Stimulated activated memory B cell treated with anti-CD40 and anti-IgM and Interleukin-4, amounts not matched to agents 10 μg/mL and 1 μg/mL and 100 μg/mL, for 72 hours (primary cell): ENCODE data around the gene BRF1.
"Not testable (repeated sequence)": the region's sequence is repeated elsewhere in the genome, so short reads cannot be mapped to it uniquely, and the experiment has no call there.

Experiments
- ATAC-seq: fragments of 150-1000 bp; cut with Tn5 transposase; 2 replicates; pipeline ENCODE4 v1.10.0; 2021
- H3K27ac Mint-ChIP-seq: one replicate; pipeline ENCODE4 v1.8.0; 2022; ENCODE audit warnings: mild to moderate bottlenecking, mixed read lengths
- H3K27me3 Mint-ChIP-seq: one replicate; pipeline ENCODE4 v1.8.0; 2022; ENCODE audit warnings: mixed read lengths
- H3K36me3 Mint-ChIP-seq: one replicate; pipeline ENCODE4 v1.8.0; 2022; ENCODE audit warnings: mixed read lengths
- H3K4me1 Mint-ChIP-seq: one replicate; pipeline ENCODE4 v1.8.0; 2022; ENCODE audit warnings: mixed read lengths
- H3K4me3 Mint-ChIP-seq: one replicate; pipeline ENCODE4 v1.8.0; 2022; ENCODE audit warnings: mild to moderate bottlenecking, moderate library complexity, mixed read lengths
- H3K9me3 Mint-ChIP-seq: one replicate; pipeline ENCODE4 v1.8.0; 2022; ENCODE audit warnings: mixed read lengths

Gene BRF1

DNA sequence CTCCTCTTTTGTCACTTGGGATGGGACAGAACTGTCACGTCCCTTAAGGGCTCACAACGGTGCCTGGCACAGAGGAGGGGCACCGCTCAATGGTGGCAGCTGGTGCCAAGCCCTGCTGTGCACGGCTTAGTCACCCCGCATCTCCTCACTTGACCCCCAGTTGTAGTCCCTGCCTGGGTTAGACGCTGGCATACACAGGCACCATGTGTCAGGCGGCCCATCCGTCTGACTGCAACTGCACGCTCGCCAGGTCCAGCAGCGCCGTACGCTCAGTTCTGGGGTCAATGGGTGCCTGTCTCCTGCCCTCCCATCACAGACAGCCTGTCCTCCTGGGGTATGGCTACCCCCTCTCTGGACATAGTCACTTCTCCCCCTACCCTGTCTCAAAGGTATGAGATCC is 12.2 kb upstream of the BRF1 start:
- peaks cover 36% of the 10 kb centered on the region for H3K4me1 Mint-ChIP-seq
- no peak for ATAC-seq
- no peak overlapping the region for H3K4me3 Mint-ChIP-seq
- no peaks in the 10 kb centered on the region for H3K36me3 Mint-ChIP-seq
- no peaks in the 10 kb centered on the region for H3K27me3 Mint-ChIP-seq
- H3K9me3 Mint-ChIP-seq: no peaks in the 10 kb centered on the region
- H3K27ac Mint-ChIP-seq: peak overlapping the region; percentile 19

DNA sequence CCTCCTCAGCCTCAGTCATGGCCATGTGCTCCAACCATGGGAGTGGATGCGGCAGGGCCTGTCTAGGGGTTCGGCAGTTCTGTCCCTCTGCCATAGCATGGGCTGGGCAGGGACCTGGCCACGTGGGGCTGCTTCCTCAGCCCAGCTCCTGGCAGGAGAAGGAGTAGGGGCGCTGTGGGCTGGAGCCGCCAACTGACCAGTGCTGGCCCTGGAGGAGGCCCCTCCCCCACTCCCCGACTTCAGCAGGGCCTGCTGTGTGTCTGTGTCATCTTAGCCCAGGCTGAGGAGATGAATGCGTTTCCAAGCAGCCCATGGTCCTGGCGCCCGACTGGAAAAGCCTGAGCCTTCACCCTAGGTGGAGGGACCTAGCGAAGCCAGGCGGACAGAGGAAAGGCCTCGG is 11.0 kb upstream of the BRF1 start:
- no peak for ATAC-seq
- Mint-ChIP-seq H3K27ac (no peak overlapping the region), H3K36me3 (no peaks in the 10 kb centered on the region), H3K27me3 (no peaks in the 10 kb centered on the region), H3K4me1 (peaks cover 25% of the 10 kb centered on the region), H3K9me3 (no peaks in the 10 kb centered on the region), H3K4me3 (no peak overlapping the region)

DNA sequence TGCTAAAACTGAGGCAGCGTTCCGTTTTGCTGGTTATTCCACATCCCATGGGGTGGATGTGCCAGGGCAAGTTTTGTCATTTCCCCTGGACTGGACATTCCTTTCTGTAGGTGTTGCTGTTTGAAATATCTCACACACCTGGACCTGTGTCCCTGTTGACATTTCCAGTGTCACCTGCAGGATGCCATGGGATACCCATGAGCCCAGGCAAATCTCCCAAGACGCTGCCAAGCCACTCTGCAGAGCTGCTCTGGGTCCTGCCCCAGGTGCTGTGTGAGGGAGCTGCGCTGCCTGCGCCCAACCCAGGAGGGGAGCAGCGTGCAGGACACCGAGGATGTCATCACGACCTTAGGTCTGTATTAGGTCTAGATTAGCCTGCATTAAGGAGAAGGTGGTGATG is 8.6 kb upstream of the BRF1 start:
- Mint-ChIP-seq H3K4me3 (no peak overlapping the region), H3K36me3 (no peaks in the 10 kb centered on the region), H3K4me1 (peaks cover 14% of the 10 kb centered on the region), H3K27ac (no peak overlapping the region), H3K9me3 (no peaks in the 10 kb centered on the region), H3K27me3 (no peaks in the 10 kb centered on the region)
- no peak for ATAC-seq

DNA sequence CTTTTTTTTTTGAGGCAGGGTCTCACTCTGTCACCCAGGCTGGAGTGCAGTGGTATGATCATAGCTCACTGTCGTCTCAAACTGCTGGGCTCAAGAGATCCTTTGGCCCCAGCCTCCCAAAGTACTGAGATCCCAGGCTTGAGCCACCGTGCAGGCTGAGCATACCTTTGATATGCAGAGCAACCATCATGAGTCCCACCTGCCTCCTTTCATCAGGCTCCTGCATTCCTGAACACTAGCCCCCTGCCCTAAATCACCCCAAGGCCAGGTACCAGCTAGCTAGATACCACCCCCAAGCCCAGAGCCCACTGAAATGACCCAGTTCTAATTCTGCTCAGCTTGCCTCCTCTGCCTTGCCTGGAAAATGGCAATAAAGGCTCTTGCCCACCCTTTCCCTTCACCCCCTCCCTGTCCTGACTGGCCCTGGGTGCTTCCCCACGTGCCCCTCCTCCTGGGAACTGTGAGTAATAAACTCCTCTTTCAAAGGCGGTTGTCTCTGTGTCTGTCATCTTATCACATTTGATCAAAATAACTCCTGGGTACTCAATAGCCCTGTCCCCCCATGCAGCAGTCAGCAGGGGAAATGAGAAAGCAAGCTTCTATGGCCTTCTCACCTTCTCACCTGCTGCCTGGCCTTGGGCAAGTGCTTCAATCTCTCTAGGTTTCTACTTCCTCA is 6.4 kb upstream of the BRF1 start:
- Mint-ChIP-seq H3K4me3 (no peak overlapping the region), H3K27ac (no peak overlapping the region), H3K4me1 (peaks cover 6% of the 10 kb centered on the region), H3K27me3 (no peaks in the 10 kb centered on the region), H3K36me3 (no peaks in the 10 kb centered on the region), H3K9me3 (no peaks in the 10 kb centered on the region)
- no peak for ATAC-seq

DNA sequence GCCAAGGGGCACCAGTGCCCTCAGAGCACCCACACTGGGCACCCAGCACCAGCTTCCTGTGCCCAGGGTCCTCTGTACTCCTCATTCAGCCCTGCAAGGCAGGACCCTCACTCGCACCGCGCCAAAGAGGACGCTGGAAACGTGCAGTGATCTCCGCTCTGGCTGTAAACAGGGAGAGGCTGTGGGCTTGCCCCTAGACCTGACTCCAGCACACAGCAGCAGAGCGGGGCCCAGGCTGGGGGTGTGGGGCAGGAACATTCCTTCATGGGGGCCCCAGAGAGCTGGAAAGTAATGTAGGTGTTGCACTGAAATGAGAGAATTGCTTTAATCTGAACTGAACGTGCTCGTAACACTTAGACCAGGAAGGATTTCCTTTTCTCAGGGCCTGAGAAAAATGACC is 5.0 kb upstream of the BRF1 start:
- Mint-ChIP-seq H3K27me3 (no peaks in the 10 kb centered on the region), H3K4me3 (no peak overlapping the region), H3K4me1 (peaks cover 6% of the 10 kb centered on the region), H3K27ac (no peak overlapping the region), H3K9me3 (no peaks in the 10 kb centered on the region), H3K36me3 (no peaks in the 10 kb centered on the region)
- ATAC-seq: no peak

DNA sequence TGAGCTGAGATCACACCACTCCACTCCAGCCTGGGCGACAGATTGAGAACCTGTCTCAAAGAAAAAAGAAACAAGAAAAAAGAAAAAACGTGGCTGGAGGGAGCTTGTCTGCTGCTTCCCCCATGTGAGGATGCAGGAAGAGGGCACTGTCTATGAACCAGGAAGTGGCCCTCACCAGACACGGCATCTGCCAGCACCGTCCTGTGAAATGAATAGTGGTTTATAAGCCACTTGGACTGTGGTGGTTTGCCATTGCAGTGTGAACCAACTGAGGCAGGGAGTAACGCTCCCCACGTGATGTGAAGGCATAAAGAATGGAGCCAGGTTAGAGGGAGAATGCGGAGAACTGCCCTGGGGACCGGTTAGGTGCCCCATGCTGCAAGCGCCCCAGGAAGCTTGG is 4.5 kb upstream of the BRF1 start:
- no peak for ATAC-seq
- Mint-ChIP-seq H3K9me3 (no peaks in the 10 kb centered on the region), H3K36me3 (no peaks in the 10 kb centered on the region), H3K27ac (no peak overlapping the region), H3K27me3 (no peaks in the 10 kb centered on the region), H3K4me1 (peaks cover 6% of the 10 kb centered on the region), H3K4me3 (no peak overlapping the region)

DNA sequence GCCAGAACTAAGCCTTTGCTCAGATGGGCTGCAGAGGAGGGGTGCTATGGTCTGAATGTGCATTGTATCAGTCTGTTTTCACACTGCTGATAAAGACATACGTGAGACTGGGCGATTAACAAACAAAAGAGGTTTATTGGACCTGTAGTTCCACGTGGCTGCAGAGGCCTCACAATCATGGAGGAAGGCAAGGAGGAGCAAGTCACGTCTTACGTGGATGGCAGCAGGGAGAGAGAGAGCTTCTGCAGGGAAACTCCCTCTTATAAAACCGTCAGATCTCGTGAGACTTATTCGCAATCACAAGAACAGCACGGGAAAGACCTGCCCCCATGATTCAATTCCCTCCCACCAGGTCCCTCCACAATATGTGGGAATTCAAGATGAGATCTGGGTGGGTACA is 3.8 kb upstream of the BRF1 start:
- ATAC-seq: no peak
- Mint-ChIP-seq H3K27me3 (no peaks in the 10 kb centered on the region), H3K4me3 (no peak overlapping the region), H3K9me3 (no peaks in the 10 kb centered on the region), H3K36me3 (no peaks in the 10 kb centered on the region), H3K27ac (no peak overlapping the region), H3K4me1 (peaks cover 13% of the 10 kb centered on the region)

DNA sequence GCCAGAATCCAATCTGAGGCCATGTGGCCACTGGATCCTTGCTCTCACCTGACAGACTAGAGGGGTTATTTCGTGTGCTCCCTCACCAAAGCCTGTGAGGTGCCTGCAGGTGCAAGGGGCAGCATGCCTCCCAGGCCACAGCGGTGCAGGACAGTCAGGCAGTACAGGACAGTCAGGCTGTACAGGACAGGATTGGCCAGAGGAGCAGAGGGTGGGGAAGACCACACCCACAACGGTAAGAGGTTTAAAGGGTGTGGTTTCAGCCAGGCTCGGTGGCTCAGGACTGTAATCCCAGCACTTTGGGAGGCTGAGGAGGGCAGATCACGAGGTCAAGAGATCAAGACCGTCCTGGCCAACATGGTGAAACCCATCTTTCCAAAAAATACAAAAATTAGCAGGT is 3.1 kb upstream of the BRF1 start:
- H3K36me3 Mint-ChIP-seq: no peaks in the 10 kb centered on the region
- H3K4me3 Mint-ChIP-seq: no peak overlapping the region
- H3K27me3 Mint-ChIP-seq: no peaks in the 10 kb centered on the region
- H3K9me3 Mint-ChIP-seq: no peaks in the 10 kb centered on the region
- peaks cover 19% of the 10 kb centered on the region for H3K4me1 Mint-ChIP-seq
- no peak for ATAC-seq
- H3K27ac Mint-ChIP-seq: no peak overlapping the region

DNA sequence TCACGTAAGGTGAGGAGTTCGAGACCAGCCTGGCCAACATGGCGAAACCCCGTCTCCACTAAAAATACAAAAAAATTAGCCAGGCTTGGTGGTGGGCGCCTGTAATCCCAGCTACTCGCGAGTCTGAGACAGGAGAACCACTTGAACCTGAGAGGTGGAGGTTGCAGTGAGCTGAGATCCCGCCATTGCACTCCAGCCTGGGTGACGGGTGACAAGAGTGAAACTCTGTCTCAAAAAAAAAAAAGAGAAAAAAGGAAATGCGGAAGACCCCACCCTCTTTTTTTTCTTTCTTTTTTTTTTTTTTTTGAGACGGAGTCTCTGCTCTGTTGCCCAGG is 1.1 kb upstream of the BRF1 start:
- not testable (repeated sequence) for ATAC-seq, H3K27me3 Mint-ChIP-seq, H3K36me3 Mint-ChIP-seq, H3K9me3 Mint-ChIP-seq
- Mint-ChIP-seq H3K4me1 (peaks cover 25% of the 10 kb centered on the region), H3K27ac (peak overlapping the region; percentile 68), H3K4me3 (peak overlapping the region; percentile 89)

DNA sequence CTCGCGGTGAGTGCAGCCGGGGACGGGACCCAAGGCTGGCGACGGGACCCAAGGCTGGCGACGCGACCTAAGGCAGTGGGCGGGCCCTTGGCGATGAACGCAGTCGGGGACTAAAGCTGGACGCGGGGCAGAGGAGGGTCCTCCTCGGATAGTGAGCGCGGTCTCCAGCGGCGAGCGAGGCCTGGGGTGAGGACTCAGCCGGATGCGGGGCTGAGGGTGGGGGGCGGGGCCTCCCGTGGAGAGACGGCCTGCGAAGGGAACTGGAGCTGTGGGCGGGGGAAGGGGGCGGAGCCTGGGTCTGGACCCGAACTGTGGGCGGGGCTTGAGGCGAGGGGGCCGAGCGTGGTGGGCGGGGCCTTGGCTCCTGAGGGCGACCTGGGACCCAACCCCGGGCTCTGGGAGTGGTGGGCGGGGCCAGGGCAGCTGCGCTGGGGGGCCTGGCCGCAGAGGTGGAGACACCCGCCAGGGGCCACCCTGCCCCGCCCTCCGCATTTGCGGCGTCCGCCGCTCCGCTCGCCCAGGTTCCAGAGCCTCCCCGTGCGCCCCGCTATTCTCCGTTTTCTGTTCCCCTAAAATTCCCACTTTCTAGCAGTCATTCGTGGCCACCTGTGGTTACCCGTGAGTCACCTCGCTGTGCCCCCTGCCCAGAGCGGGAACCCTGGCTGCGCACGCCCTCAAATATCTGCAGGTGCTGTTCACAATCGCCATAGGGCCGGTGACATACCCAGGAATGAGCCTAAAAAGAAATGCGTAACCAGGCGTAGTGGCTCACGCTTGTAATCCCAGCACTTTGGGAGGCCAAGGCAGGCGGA is 508 bp upstream of the BRF1 start:
- Mint-ChIP-seq H3K4me1 (peaks cover 25% of the 10 kb centered on the region), H3K27ac (peak overlapping the region; percentile 68), H3K4me3 (peak overlapping the region; percentile 89), H3K27me3 (no peaks in the 10 kb centered on the region), H3K36me3 (no peaks in the 10 kb centered on the region), H3K9me3 (no peaks in the 10 kb centered on the region)
- peak; percentile 89 for ATAC-seq

DNA sequence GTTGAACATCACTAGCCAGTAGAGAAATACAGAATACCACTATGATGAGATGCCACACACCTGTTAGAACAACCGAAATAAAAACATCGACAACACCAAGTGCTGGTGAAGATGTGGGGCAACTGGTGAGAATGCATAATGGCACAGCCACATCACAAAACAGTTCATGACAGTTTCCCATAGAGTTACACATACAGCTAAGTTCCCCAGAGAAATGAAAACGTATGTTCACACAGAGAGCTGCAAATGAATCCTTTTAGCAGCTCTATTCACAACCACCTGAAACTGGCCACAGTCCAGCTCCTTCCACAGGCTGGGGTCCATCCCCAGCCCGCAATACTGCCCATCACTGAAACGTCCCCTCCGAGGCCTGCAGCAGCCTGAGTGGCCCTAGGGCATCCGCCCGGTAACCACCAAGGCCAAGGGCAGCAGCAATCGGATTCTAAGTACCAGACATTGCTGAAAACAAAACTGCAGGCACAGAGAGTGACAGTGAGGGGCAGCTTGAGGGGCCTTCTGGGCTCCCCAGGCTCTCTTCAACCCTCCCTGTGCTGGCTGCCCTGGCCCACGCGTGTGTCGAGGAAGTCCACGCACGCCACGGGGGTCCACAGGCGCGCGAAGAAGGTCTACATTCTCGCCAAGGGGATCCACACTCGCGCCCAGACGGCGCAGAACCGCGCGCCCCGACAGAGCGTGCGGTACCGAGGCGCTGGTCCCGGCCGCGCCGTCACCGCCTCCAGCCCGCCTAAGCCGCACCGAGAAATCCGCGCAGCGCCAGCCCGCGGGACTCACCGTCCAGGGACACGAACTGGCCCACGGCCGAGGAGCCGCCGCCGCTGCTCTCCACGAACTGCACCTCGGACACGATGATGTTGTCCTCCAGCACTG is 903 bp downstream of the BRF1 start:
- peak; percentile 3 for ATAC-seq
- peak overlapping the region; percentile 89 for H3K4me3 Mint-ChIP-seq
- H3K4me1 Mint-ChIP-seq: peaks cover 21% of the 10 kb centered on the region
- H3K27me3 Mint-ChIP-seq: no peaks in the 10 kb centered on the region
- no peaks in the 10 kb centered on the region for H3K36me3 Mint-ChIP-seq
- H3K9me3 Mint-ChIP-seq: no peaks in the 10 kb centered on the region
- H3K27ac Mint-ChIP-seq: peak overlapping the region; percentile 68

DNA sequence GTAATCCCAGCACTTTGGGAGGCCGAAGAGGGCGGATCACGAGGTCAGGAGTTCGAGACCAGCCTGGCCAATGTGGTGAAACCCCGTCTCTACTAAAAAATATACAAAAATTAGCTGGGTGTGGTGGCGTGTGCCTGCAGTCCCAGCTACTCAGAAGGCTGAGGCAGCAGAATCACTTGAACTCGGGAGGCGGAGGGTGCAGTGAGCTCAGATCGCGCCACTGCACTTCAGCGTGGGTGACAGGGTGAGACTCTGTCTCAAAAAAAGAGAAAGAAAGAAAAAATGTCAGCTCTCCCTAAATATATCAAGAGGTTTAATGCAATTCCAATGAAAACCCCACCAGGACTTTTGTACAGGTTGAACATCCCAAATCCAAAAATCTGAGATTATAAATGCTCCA is 3.5 kb downstream of the BRF1 start:
- not testable (repeated sequence) for H3K27ac Mint-ChIP-seq, H3K36me3 Mint-ChIP-seq, H3K4me3 Mint-ChIP-seq, H3K9me3 Mint-ChIP-seq, H3K27me3 Mint-ChIP-seq, ATAC-seq
- peaks cover 41% of the 10 kb centered on the region for H3K4me1 Mint-ChIP-seq

DNA sequence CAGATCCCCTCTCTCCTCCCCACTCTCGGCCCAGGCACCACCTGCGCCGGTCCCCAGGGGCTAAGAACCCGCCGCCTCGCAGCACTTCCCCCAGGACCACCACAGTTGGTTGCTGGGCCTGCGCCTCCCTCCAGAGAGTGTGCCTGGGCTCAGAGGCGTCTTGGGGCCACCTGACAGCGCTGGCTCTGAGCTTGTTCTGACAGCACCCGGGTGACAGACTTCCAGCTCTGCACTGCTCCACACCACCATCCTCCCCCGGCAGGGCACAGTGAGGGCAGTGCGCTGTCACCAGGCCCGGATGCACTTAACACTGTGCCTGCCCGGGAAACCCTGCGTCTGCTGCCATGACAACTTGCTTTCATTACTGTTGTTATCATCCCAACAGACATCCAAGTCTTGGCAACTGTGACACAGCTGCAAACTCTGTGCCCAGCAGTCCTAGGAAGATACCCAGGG is 6.6 kb downstream of the BRF1 start:
- Mint-ChIP-seq H3K4me3 (peak overlapping the region; percentile 11), H3K27ac (peak overlapping the region; percentile 62), H3K27me3 (no peaks in the 10 kb centered on the region), H3K4me1 (peaks cover 46% of the 10 kb centered on the region), H3K9me3 (no peaks in the 10 kb centered on the region), H3K36me3 (no peaks in the 10 kb centered on the region)
- peak; percentile 81 for ATAC-seq

DNA sequence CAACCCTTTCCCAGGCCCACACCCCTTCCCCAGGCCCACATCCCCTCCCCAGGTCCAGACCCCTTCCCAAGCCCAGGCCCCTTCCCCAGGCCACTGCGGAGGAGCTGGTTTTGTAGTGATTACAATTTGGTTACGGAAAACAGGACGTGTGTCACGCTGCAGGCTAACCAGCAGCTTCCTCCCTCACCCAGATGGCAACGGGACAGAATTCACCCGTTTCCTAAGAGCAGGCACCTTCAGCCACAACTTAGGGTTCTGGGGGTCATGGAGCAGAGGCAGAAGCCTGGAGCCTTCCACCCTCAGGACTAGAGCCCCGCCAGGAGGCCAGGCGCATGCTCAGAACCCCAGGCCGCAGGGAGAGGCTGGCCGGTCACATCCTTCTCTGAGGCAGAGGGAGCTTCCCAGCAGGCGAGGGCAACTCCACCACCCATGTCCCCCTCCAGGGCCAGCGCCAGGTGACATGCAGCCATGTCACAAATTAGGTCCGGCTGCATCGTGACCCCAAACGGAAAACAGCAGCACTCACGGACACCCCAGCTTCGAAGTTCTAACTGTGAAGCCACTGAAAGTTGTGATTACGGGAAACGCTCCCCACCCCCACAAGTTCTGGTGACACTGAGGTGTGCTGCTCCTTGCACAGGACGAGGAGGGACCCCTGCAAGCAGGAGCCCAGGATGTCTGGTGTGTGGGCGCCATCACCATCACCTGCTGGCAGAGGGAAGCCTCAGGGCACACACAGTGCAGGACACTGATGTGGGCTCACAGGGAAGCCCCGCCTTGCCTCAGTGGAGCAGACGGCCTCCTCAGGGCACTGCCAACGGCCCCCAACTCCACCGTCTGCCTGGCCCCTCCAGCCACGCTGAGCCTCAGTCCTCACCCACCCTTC is 7.7 kb downstream of the BRF1 start:
- Mint-ChIP-seq H3K27me3 (no peaks in the 10 kb centered on the region), H3K9me3 (no peaks in the 10 kb centered on the region), H3K36me3 (no peaks in the 10 kb centered on the region), H3K4me1 (peaks cover 38% of the 10 kb centered on the region), H3K27ac (peak overlapping the region; percentile 62), H3K4me3 (no peak overlapping the region)
- no peak for ATAC-seq
